ENCODE measurements around the gene MAPK8IP2.

GRCh38 chr22:50581950-50582492 lies 18.6 kb upstream of the MAPK8IP2 start:
- TF ChIP-seq CTCF (IDR thresholded peaks at IDR 0.05) (no peak), POLR2A (IDR thresholded peaks at IDR 0.05) (no peak)
